DMS 273 (cell line): Measurements from ENCODE around the gene LDAF1.
"Not testable (repeated sequence)": the region's sequence is repeated elsewhere in the genome, so short reads cannot be mapped to it uniquely, and the experiment has no call there.

Source experiments
- DNase-seq: peaks from one replicate; lab custom pipeline; 2025; ENCODE audit not compliant: unreplicated experiment; lab: John Stamatoyannopoulos, UW

The LDAF1 gene

GRCh38 chr16:21161211-21161610 lies 2.7 kb downstream of the LDAF1 start:
- DNase-seq = no peak

GRCh38 chr16:21162661-21163151 lies 4.2 kb downstream of the LDAF1 start:
- peak; percentile 79 for DNase-seq

- DNase-seq = no peak
These were observed 5.1 kb downstream of the LDAF1 start for GRCh38 chr16:21163576-21163975.

GRCh38 chr16:21164521-21165168 lies 6.2 kb downstream of the LDAF1 start:
- DNase-seq = no peak

GRCh38 chr16:21166561-21166961 lies 8.1 kb downstream of the LDAF1 start:
- DNase-seq = peak; percentile 10

- no peak for DNase-seq
These were observed 8.9 kb downstream of the LDAF1 start for GRCh38 chr16:21167360-21167759.

- DNase-seq = no peak
These were observed 9.6 kb downstream of the LDAF1 start for GRCh38 chr16:21167929-21168602.

- no peak for DNase-seq
These were observed 10.9 kb downstream of the LDAF1 start for GRCh38 chr16:21169249-21169981.

GRCh38 chr16:21170116-21170515 lies 11.6 kb downstream of the LDAF1 start:
- not testable (repeated sequence) for DNase-seq

- DNase-seq = no peak
These were observed 14.2 kb downstream of the LDAF1 start for GRCh38 chr16:21172650-21173049.

GRCh38 chr16:21175397-21175796 lies 16.9 kb downstream of the LDAF1 start:
- DNase-seq = no peak

GRCh38 chr16:21179126-21179982 lies 20.9 kb downstream of the LDAF1 start:
- DNase-seq = no peak

- DNase-seq = no peak
These were observed 21.5 kb downstream of the LDAF1 start for GRCh38 chr16:21179983-21180365.

- DNase-seq = no peak
These were observed 25.5 kb downstream of the LDAF1 start for GRCh38 chr16:21183995-21184394.

- no peak for DNase-seq
These were observed 26.4 kb downstream of the LDAF1 start for GRCh38 chr16:21184834-21185233.

GRCh38 chr16:21185659-21186325 lies 27.3 kb downstream of the LDAF1 start:
- DNase-seq = no peak

GRCh38 chr16:21186326-21186691 lies 27.8 kb downstream of the LDAF1 start:
- DNase-seq = no peak

GRCh38 chr16:21189311-21189710 lies 30.8 kb downstream of the LDAF1 start:
- no peak for DNase-seq

GRCh38 chr16:21190013-21190412 lies 31.5 kb downstream of the LDAF1 start:
- DNase-seq = no peak

GRCh38 chr16:21190599-21190998 lies 32.1 kb downstream of the LDAF1 start:
- DNase-seq = peak; percentile 53

GRCh38 chr16:21192991-21193390 lies 34.5 kb downstream of the LDAF1 start:
- no peak for DNase-seq
